IPS-15b (cell line): ENCODE data around the gene STK32C.

Experiments used
- H3K27me3 ChIP-seq: one replicate; pipeline ENCODE4 v1.6.1; 2013; ENCODE audit warnings: low read length; ENCODE audit not compliant: control insufficient read depth, insufficient read depth
- H3K36me3 ChIP-seq: one replicate; pipeline ENCODE4 v1.6.1; 2013; ENCODE audit warnings: low read length; ENCODE audit not compliant: control insufficient read depth, insufficient read depth
- H3K4me1 ChIP-seq: one replicate; pipeline ENCODE4 v1.6.1; 2013; ENCODE audit warnings: mild to moderate bottlenecking, low read length; ENCODE audit not compliant: control insufficient read depth, insufficient read depth
- H3K4me3 ChIP-seq: one replicate; pipeline ENCODE4 v1.5.1; 2013; ENCODE audit warnings: low read depth, low read length
- H3K9ac ChIP-seq: one replicate; pipeline ENCODE4 v1.6.1; 2013; ENCODE audit warnings: low read depth, mild to moderate bottlenecking, low read length
- H3K9me3 ChIP-seq: one replicate; pipeline ENCODE4 v1.6.1; 2013; ENCODE audit warnings: mild to moderate bottlenecking, low read length; ENCODE audit not compliant: control insufficient read depth, insufficient read depth

The STK32C gene

DNA sequence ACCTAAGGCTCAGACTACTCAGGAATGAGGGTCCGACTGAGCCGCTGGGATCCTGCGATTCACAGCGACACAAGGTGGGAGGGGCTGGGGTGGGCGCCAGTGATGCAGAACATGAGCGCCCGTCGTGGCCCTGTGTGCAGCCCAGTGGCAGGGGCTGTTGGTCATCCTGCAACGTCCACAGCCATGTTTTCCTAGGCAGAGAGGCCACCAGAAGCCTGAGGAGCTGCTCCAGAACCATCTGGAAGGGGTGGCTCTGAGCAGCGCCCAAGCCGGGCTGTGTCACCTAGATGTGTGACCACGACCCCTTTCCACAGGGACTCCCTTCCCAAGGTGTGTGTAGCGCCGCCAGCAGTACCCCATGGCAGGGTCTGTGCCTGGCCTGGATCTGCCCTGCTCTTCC, 96.5 kb downstream of the STK32C start:
- H3K4me3 ChIP-seq: no peak overlapping the region
- no peaks in the 10 kb centered on the region for H3K9me3 ChIP-seq
- H3K9ac ChIP-seq: no peak overlapping the region
- no peaks in the 10 kb centered on the region for H3K27me3 ChIP-seq
- no peaks in the 10 kb centered on the region for H3K4me1 ChIP-seq
- H3K36me3 ChIP-seq: no peaks in the 10 kb centered on the region

- H3K27me3 ChIP-seq: no peaks in the 10 kb centered on the region
- H3K4me3 ChIP-seq: no peak overlapping the region
- no peaks in the 10 kb centered on the region for H3K9me3 ChIP-seq
- H3K36me3 ChIP-seq: no peaks in the 10 kb centered on the region
- H3K9ac ChIP-seq: no peak overlapping the region
- H3K4me1 ChIP-seq: no peaks in the 10 kb centered on the region
Observed at GRCh38 chr10:132210766-132211165, 97.0 kb downstream of the STK32C start.

- no peaks in the 10 kb centered on the region for H3K4me1 ChIP-seq
- no peaks in the 10 kb centered on the region for H3K9me3 ChIP-seq
- no peaks in the 10 kb centered on the region for H3K27me3 ChIP-seq
- no peak overlapping the region for H3K4me3 ChIP-seq
- no peak overlapping the region for H3K9ac ChIP-seq
- peaks cover 5% of the 10 kb centered on the region for H3K36me3 ChIP-seq
Observed at GRCh38 chr10:132209978-132210530, 97.7 kb downstream of the STK32C start.

DNA sequence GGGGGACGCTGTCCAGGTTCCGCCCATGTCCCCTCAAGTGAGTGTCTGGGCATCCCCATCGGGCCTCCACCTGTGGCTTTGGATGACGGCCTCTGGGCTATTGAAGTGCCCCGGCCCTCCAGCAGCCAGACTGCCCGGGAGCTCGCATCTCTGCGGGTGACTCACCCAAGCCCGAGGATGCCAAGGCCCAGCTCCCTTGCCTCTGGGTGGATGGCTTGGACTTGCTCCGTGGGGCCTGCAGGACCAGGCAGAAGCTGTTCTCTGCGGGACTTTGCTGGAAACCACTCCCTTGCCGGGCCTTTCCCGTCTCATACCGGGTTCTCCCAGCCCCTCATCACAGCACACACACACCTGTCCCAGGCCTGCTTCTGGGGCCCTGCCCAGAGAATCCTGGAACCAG, 98.6 kb downstream of the STK32C start:
- Histone ChIP-seq H3K36me3 (peaks cover 7% of the 10 kb centered on the region), H3K27me3 (no peaks in the 10 kb centered on the region), H3K4me1 (no peaks in the 10 kb centered on the region), H3K4me3 (no peak overlapping the region), H3K9me3 (no peaks in the 10 kb centered on the region), H3K9ac (no peak overlapping the region)

DNA sequence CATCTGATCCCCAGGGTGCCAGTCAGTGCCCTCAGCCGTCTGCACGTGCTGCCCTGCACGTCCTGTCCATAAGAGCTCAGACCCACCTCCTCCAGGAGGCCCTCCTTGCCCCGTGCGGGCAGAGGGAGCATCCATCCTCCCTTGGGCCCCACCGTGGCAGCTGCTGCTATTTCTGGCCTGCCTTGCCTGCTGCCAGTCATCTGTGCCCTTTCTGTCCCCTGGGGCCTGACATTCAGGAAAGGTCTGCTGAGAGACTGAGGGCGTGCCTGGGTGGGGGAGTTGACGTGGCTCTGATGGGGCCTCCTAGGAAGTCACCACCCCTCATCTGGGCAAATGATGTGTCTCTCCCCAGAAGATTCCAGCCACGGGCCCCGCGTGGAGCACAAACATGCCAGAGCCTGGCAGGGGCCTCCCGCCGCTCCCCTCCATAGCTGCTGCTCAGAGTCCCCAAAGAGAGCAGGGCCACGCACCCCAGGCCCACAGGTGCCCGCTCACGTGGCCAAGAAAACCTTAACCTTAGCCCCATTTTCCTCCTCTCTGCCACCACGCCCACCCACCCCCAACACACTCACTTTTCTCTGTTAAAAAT, 99.2 kb downstream of the STK32C start:
- Histone ChIP-seq H3K4me3 (no peak overlapping the region), H3K27me3 (no peaks in the 10 kb centered on the region), H3K4me1 (no peaks in the 10 kb centered on the region), H3K36me3 (peaks cover 7% of the 10 kb centered on the region), H3K9ac (no peak overlapping the region), H3K9me3 (no peaks in the 10 kb centered on the region)

GRCh38 chr10:132207536-132208461, 100.0 kb downstream of the STK32C start:
- no peak overlapping the region for H3K4me3 ChIP-seq
- H3K4me1 ChIP-seq: no peaks in the 10 kb centered on the region
- no peak overlapping the region for H3K9ac ChIP-seq
- H3K27me3 ChIP-seq: no peaks in the 10 kb centered on the region
- peaks cover 10% of the 10 kb centered on the region for H3K36me3 ChIP-seq
- H3K9me3 ChIP-seq: no peaks in the 10 kb centered on the region

GRCh38 chr10:132206806-132207535, 100.8 kb downstream of the STK32C start:
- Histone ChIP-seq H3K9me3 (no peaks in the 10 kb centered on the region), H3K4me3 (no peak overlapping the region), H3K27me3 (no peaks in the 10 kb centered on the region), H3K4me1 (no peaks in the 10 kb centered on the region), H3K36me3 (peaks cover 15% of the 10 kb centered on the region), H3K9ac (no peak overlapping the region)

DNA sequence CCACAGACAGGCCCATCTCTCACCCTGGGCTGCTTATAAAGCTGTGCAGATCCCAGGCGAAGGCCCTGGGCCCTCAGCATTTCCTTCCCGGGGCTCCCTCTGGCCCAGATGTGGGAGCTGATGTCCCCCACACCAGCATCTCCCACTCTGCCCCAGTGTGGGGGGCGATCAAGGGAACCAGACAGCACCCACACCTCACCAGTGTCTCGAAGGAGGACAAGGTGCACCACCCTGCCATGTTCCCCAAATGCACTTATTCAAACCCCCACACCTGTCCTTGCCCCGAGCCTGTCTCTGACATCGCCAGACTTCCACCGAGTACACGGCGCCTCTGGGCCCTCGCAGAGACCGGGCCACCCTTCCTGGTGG, 101.4 kb downstream of the STK32C start:
- Histone ChIP-seq H3K27me3 (no peaks in the 10 kb centered on the region), H3K36me3 (peaks cover 18% of the 10 kb centered on the region), H3K9ac (no peak overlapping the region), H3K9me3 (no peaks in the 10 kb centered on the region), H3K4me1 (no peaks in the 10 kb centered on the region), H3K4me3 (no peak overlapping the region)

DNA sequence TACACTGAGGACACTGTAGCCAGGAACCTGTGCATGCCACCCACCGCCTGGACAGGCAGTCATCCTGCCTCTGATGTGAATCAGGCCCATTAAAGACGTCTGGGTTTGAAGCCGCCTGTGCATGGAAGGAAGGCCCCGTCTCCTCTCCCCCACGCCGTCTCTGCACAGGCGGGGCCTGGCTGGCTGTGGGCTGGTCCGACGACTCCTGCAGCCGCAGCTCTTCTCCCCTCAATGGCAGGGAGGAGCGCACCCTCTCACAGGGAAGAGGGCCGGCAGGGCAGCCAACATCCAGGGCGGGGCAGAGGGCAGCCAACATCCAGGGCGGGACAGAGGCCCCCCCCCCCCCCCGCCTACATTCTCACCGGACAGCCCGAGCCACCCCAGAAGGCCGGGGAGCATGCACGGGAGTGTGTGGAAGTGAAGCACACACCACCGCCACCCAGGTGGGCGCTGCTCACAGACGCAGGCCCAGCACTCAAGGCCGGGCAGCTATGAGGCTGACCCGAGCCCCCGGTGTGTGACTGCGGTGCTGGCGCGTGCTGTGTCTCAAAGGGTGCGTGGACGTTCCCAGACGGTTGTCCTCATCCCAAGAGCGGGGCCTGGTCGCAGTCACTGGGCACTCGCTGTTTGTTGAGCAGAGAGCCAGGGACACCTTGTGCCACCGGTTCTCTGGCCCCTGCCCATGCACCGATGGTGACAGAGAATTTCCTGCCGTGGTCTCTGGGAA, 101.9 kb downstream of the STK32C start:
- H3K4me1 ChIP-seq: no peaks in the 10 kb centered on the region

GRCh38 chr10:132204781-132205473, 102.8 kb downstream of the STK32C start:
- Histone ChIP-seq H3K4me3 (no peak overlapping the region), H3K9me3 (no peaks in the 10 kb centered on the region), H3K36me3 (peaks cover 18% of the 10 kb centered on the region), H3K27me3 (no peaks in the 10 kb centered on the region), H3K4me1 (no peaks in the 10 kb centered on the region), H3K9ac (no peak overlapping the region)

More for the DNA sequence above, 101.9 kb downstream of the STK32C start:
- Histone ChIP-seq H3K36me3 (peaks cover 18% of the 10 kb centered on the region), H3K4me3 (no peak overlapping the region), H3K9ac (no peak overlapping the region), H3K27me3 (no peaks in the 10 kb centered on the region), H3K9me3 (no peaks in the 10 kb centered on the region)
